Esophagus muscularis mucosa (tissue), 3 donors: ENCODE measurements around the gene LMNA.

Source experiments
- POLR2A ChIP-seq: fragments of 450-650 bp; IDR thresholded peaks from one replicate; pipeline ENCODE4 v1.6.1; 2017; ENCODE audit warnings: antibody characterized with exemption, moderate library complexity, mild to moderate bottlenecking, low read depth
- TF ChIP-seq, protein P1 (sequence below), 3 experiments: fragments of 200-600 bp in 2 of 3; fragments of 450-650 bp in 1 of 3; sonication (generic) in 2 of 3; IDR thresholded peaks; one replicate each; pipeline ENCODE4 v1.5.1; 2017 to 2019; ENCODE audit warnings: antibody characterized with exemption in 3 of 3, mild to moderate bottlenecking in 2 of 3, moderate library complexity in 1 of 3

DNA sequence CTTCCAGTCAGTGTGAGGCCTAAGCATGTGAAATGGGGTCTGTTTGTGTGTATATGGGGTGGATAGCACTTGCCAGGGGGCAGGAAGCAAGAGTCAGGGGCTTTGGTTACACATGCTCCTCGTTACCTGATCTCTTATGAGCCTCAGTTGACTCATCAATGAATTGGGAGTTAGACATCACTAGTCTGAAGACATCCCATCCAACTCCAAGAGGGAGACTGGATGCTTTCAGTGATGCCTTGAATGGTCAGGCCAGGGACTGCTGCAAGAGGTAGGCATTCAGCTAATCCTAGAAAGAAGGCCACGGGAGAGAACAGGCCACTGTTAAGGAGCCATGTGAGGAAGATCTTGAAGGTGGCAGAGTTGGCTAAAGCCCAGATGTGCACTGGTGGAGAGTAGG, 47.2 kb upstream of the LMNA start:
- TF ChIP-seq, protein P1, sequence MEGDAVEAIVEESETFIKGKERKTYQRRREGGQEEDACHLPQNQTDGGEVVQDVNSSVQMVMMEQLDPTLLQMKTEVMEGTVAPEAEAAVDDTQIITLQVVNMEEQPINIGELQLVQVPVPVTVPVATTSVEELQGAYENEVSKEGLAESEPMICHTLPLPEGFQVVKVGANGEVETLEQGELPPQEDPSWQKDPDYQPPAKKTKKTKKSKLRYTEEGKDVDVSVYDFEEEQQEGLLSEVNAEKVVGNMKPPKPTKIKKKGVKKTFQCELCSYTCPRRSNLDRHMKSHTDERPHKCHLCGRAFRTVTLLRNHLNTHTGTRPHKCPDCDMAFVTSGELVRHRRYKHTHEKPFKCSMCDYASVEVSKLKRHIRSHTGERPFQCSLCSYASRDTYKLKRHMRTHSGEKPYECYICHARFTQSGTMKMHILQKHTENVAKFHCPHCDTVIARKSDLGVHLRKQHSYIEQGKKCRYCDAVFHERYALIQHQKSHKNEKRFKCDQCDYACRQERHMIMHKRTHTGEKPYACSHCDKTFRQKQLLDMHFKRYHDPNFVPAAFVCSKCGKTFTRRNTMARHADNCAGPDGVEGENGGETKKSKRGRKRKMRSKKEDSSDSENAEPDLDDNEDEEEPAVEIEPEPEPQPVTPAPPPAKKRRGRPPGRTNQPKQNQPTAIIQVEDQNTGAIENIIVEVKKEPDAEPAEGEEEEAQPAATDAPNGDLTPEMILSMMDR (IDR thresholded peaks at IDR 0.05), result no peak
- no peak for TF ChIP-seq POLR2A
